ENCODE results near the gene TERB1.

DNA sequence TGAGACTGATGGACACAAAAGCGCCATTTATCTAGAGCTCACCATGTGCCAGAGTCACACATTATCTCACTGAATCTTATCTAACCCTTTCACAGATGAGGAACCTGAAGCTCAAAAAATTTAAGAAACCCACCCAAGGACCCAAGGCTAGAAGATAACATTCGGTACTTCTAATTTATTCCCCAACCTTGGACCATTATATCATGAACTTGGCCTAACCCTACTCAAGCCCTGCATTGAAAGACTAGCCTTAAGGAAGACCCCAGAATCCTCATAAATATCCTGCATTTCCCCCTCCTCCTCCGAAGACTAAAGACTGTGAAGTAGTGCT, 49.4 kb downstream of the TERB1 start:
- TF ChIP-seq, protein P1, sequence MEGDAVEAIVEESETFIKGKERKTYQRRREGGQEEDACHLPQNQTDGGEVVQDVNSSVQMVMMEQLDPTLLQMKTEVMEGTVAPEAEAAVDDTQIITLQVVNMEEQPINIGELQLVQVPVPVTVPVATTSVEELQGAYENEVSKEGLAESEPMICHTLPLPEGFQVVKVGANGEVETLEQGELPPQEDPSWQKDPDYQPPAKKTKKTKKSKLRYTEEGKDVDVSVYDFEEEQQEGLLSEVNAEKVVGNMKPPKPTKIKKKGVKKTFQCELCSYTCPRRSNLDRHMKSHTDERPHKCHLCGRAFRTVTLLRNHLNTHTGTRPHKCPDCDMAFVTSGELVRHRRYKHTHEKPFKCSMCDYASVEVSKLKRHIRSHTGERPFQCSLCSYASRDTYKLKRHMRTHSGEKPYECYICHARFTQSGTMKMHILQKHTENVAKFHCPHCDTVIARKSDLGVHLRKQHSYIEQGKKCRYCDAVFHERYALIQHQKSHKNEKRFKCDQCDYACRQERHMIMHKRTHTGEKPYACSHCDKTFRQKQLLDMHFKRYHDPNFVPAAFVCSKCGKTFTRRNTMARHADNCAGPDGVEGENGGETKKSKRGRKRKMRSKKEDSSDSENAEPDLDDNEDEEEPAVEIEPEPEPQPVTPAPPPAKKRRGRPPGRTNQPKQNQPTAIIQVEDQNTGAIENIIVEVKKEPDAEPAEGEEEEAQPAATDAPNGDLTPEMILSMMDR (IDR thresholded peaks at IDR 0.05) = no peak
- TF ChIP-seq POLR2A (IDR thresholded peaks at IDR 0.05) = no peak
